CD4-positive, alpha-beta T cell (primary cell): ENCODE results near the gene FBXL13. TPM values are rescaled to one million over a fixed set of nuclear protein-coding genes. Genes with fewer than 3 reads are reported as not detected.
A peak's percentile ranks its signal among the peaks of the same experiment; 100 is the strongest.
"Not testable (repeated sequence)": the region's sequence is repeated elsewhere in the genome, so short reads cannot be mapped to it uniquely, and the experiment has no call there.

Experiments
- ATAC-seq: fragments of 200-7000 bp; cut with Tn5 transposase; one replicate; pipeline ENCODE4 v1.10.0; 2022; ENCODE audit warnings: mild to moderate bottlenecking; ENCODE audit not compliant: poor library complexity
- CTCF ChIA-PET: fragments of 350-600 bp; sonication (Branson Sonifier 250); formaldehyde crosslinking; loops from one replicate; lab custom pipeline; 2021; ENCODE audit warnings: antibody characterized with exemption, inconsistent platforms; lab: Charles Lee
- POLR2A ChIA-PET: fragments of 350-600 bp; sonication (Branson Sonifier 250); formaldehyde crosslinking; loops from one replicate; lab custom pipeline; 2021; ENCODE audit warnings: antibody characterized with exemption, inconsistent platforms; lab: Charles Lee
- DNase-seq, 14 experiments: peaks; one replicate each; pipeline ENCODE4 v3.0.0-alpha.2; 2013 to 2020; ENCODE audit warnings: mixed read lengths in 2 of 14
- H3K27ac ChIP-seq, 2 donors: one replicate each; pipeline versions ENCODE4 v1.5.1 to v1.7.0; 2013; ENCODE audit warnings: low read length in 2 of 2, low read depth in 1 of 2, mild to moderate bottlenecking in 1 of 2
- H3K27me3 ChIP-seq, 2 experiments: 1 replicate in 1 of 2; 2 replicates in 1 of 2; pipeline versions ENCODE4 v1.6.1 to v1.7.0; 2013; ENCODE audit warnings: low read length in 2 of 2, control low read depth in 1 of 2, mild to moderate bottlenecking in 1 of 2, moderate library complexity in 1 of 2; ENCODE audit not compliant: insufficient read depth in 2 of 2, control insufficient read depth in 1 of 2
- H3K36me3 ChIP-seq: one replicate; pipeline ENCODE4 v1.6.1; 2013; ENCODE audit warnings: low read length, control low read depth; ENCODE audit not compliant: insufficient read depth
- H3K4me1 ChIP-seq: one replicate; pipeline ENCODE4 v1.6.1; 2013; ENCODE audit warnings: low read length, control low read depth; ENCODE audit not compliant: insufficient read depth
- H3K4me3 ChIP-seq: one replicate; pipeline ENCODE4 v1.5.1; 2013; ENCODE audit warnings: mild to moderate bottlenecking, low read length, moderate library complexity
- H3K9me3 ChIP-seq, 2 experiments: 1 replicate in 1 of 2; 2 replicates in 1 of 2; pipeline versions ENCODE4 v1.6.1 to v1.7.0; 2013; ENCODE audit warnings: low read length in 2 of 2, mild to moderate bottlenecking in 2 of 2, control low read depth in 1 of 2, moderate library complexity in 1 of 2; ENCODE audit not compliant: control insufficient read depth in 1 of 2, insufficient read depth in 1 of 2
- H3K27ac Mint-ChIP-seq: one replicate; pipeline ENCODE4 v1.8.0; 2020; ENCODE audit warnings: mixed read lengths
- H3K27me3 Mint-ChIP-seq: one replicate; pipeline ENCODE4 v1.8.0; 2021; ENCODE audit warnings: mixed read lengths
- H3K36me3 Mint-ChIP-seq: one replicate; pipeline ENCODE4 v1.8.0; 2021; ENCODE audit warnings: low read depth, mixed read lengths
- H3K4me1 Mint-ChIP-seq: one replicate; pipeline ENCODE4 v1.8.0; 2021; ENCODE audit warnings: low read depth, mixed read lengths
- H3K4me3 Mint-ChIP-seq: one replicate; pipeline ENCODE4 v1.8.0; 2020; ENCODE audit warnings: mild to moderate bottlenecking, mixed read lengths
- H3K9me3 Mint-ChIP-seq: one replicate; pipeline ENCODE4 v1.8.0; 2020; ENCODE audit warnings: mixed read lengths
- intact Hi-C, 2 experiments: fragments of 100-400 bp; cut with DNase I in 1 of 2; cut with micrococcal nuclease in 1 of 2; formaldehyde crosslinking; loops; one replicate each; pipeline versions ENCODE4 v1.15.1 to v1.9.0; 2023 to 2025; cut with DNase I, micrococcal nuclease
- total RNA-seq, 174 experiments: library from RNA in 2 of 174; stranded (reverse) in 2 of 174; gene quantifications; one replicate each; pipeline ENCODE4 v1.2.3 and lab custom pipeline; 2021 to 2026
- TF ChIP-seq, protein P1 (sequence below): fragments of 200-600 bp; IDR thresholded peaks from one replicate; pipeline ENCODE4 v1.8.0; 2022; ENCODE audit warnings: antibody characterized with exemption, mild to moderate bottlenecking

The FBXL13 gene
- total RNA-seq, 2 experiments from 2014 or later: 0.89 to 1.4 TPM

DNA sequence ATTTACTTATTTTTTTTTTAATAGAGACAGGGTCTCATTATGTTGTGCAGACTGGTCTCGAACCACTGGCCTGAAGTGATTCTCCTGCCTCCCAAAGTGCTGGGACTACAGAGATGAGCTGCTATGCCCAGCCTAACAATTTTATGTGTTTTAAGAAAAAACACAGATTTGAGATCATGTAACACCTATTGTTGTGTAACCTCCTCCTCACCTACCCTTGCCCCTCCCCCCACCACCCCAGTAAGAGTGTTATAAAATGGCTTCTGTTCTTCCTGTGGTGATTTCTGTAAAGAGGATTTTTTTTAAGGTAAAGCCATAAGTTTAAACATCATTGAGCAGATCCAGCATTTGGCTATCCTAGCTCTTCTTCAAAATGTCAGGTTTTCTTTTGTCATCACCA is 7.9 kb upstream of the FBXL13 start:
- ChIA-PET POLR2A (interaction anchor here (0.7 kb wide), 1 partner anchor 207 kb away, joined by 3 read pairs; no protein-coding TSS in a partner anchor), CTCF (interaction anchor here (1.6 kb wide), 1 partner anchor 20 kb away, joined by 4 read pairs; no protein-coding TSS in a partner anchor)
- no peak overlapping the region for H3K4me3 Mint-ChIP-seq
- H3K36me3 Mint-ChIP-seq: peaks cover 51% of the 10 kb centered on the region
- H3K27me3 Mint-ChIP-seq: no peaks in the 10 kb centered on the region
- ATAC-seq (no peak), DNase-seq (no peak)
- peaks cover 29% of the 10 kb centered on the region for H3K4me1 Mint-ChIP-seq
- H3K9me3 Mint-ChIP-seq: no peaks in the 10 kb centered on the region
- Histone ChIP-seq H3K4me3 (no peak overlapping the region), H3K27me3 (no peaks in the 10 kb centered on the region), H3K27ac (no peak overlapping the region), H3K9me3 (no peaks in the 10 kb centered on the region), H3K4me1 (no peaks in the 10 kb centered on the region), H3K36me3 (peaks cover 41% of the 10 kb centered on the region)
- TF ChIP-seq, protein P1, sequence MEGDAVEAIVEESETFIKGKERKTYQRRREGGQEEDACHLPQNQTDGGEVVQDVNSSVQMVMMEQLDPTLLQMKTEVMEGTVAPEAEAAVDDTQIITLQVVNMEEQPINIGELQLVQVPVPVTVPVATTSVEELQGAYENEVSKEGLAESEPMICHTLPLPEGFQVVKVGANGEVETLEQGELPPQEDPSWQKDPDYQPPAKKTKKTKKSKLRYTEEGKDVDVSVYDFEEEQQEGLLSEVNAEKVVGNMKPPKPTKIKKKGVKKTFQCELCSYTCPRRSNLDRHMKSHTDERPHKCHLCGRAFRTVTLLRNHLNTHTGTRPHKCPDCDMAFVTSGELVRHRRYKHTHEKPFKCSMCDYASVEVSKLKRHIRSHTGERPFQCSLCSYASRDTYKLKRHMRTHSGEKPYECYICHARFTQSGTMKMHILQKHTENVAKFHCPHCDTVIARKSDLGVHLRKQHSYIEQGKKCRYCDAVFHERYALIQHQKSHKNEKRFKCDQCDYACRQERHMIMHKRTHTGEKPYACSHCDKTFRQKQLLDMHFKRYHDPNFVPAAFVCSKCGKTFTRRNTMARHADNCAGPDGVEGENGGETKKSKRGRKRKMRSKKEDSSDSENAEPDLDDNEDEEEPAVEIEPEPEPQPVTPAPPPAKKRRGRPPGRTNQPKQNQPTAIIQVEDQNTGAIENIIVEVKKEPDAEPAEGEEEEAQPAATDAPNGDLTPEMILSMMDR: no peak
- no peak overlapping the region for H3K27ac Mint-ChIP-seq
- intact Hi-C loops: no loop called here

DNA sequence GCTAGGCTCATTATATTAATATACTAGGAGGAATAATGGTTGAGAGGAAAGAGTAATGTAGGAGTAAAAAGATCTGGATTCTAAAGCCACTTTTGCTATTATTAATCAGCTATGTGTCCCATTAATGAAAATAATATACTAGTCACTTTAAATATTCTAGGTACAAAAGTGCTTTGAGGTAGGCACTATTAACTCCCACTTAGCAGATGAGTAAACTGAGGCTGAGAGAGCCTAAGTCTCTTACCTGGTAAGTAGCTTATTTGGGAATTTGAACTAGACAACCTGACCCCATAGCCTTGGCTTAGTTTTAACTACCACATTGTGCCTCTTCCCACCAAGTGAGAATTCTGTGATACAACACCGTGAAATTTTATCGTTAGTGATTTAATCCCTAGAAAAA is 6.3 kb upstream of the FBXL13 start:
- Mint-ChIP-seq H3K4me1 (peaks cover 35% of the 10 kb centered on the region), H3K27ac (no peak overlapping the region), H3K9me3 (no peaks in the 10 kb centered on the region), H3K27me3 (no peaks in the 10 kb centered on the region), H3K4me3 (no peak overlapping the region), H3K36me3 (peaks cover 39% of the 10 kb centered on the region)
- Histone ChIP-seq H3K27ac (no peak overlapping the region), H3K4me1 (peaks cover 14% of the 10 kb centered on the region), H3K27me3 (no peaks in the 10 kb centered on the region), H3K4me3 (no peak overlapping the region), H3K9me3 (no peaks in the 10 kb centered on the region), H3K36me3 (peaks cover 30% of the 10 kb centered on the region)
- TF ChIP-seq, protein P1: no peak
- ChIA-PET POLR2A (no interaction called here), CTCF (interaction anchor here (0.7 kb wide), 1 partner anchor 19 kb away, joined by 5 read pairs; no protein-coding TSS in a partner anchor)
- no peak for DNase-seq
- ATAC-seq: no peak
- intact Hi-C loops: no loop called here

- no peak for ATAC-seq
- Mint-ChIP-seq H3K27me3 (no peaks in the 10 kb centered on the region), H3K4me3 (no peak overlapping the region), H3K4me1 (peaks cover 42% of the 10 kb centered on the region), H3K27ac (no peak overlapping the region), H3K9me3 (no peaks in the 10 kb centered on the region), H3K36me3 (peaks cover 34% of the 10 kb centered on the region)
- Histone ChIP-seq H3K27me3 (no peaks in the 10 kb centered on the region), H3K9me3 (no peaks in the 10 kb centered on the region), H3K27ac (no peak overlapping the region), H3K36me3 (peaks cover 27% of the 10 kb centered on the region), H3K4me1 (peaks cover 20% of the 10 kb centered on the region), H3K4me3 (no peak overlapping the region)
- no peak for DNase-seq
- CTCF ChIA-PET: no interaction called here
- intact Hi-C loops: loop anchor here in 1 of 2 experiments (5.0 to 10.0 kb wide), 4 partner anchors 262 to 1265 kb away; partner anchors contain the start of genes CUX1, DNAJC2, ORC5 and SH2B2
- POLR2A ChIA-PET: interaction anchor here (0.6 kb wide), 1 partner anchor 271 kb away, joined by 3 read pairs; no protein-coding TSS in a partner anchor
- TF ChIP-seq, protein P1: no peak
These were observed 5.2 kb upstream of the FBXL13 start for GRCh38 chr7:103079836-103080235.

DNA sequence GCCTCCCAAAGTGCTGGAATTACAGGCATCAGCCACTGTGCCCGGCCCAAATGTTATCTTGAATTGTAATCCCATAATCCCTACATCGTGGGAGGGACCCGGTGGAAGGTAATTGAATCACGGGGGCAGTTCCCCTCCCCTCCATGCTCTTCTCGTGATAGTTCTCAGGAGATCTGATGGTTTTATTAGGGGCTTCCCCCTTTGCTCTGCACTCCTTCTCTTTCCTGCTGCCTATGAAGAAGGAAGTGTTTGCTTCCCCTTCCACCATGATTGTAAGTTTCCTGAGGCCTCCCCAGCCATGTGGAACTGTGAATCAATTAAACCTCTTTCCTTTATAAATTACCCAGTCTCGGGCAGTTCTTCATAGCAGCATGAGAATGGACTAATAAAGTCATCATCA is 3.6 kb upstream of the FBXL13 start:
- Histone ChIP-seq H3K36me3 (peaks cover 12% of the 10 kb centered on the region), H3K4me1 (peaks cover 29% of the 10 kb centered on the region)
- H3K27ac ChIP-seq, POLR2A ChIA-PET, DNase-seq, H3K9me3 ChIP-seq, H3K27me3 Mint-ChIP-seq, CTCF ChIA-PET, H3K27me3 ChIP-seq, ATAC-seq, H3K9me3 Mint-ChIP-seq, H3K4me3 ChIP-seq: not testable (repeated sequence)
- peaks cover 18% of the 10 kb centered on the region for H3K36me3 Mint-ChIP-seq
- peak overlapping the region; percentile 20 for H3K27ac Mint-ChIP-seq
- H3K4me3 Mint-ChIP-seq: peak overlapping the region; percentile 48
- intact Hi-C loops: loop anchor here in 1 of 2 experiments (5.0 to 10.0 kb wide), 4 partner anchors 264 to 1263 kb away; partner anchors contain the start of genes CUX1, DNAJC2, ORC5 and SH2B2
- H3K4me1 Mint-ChIP-seq: peaks cover 53% of the 10 kb centered on the region
